Panc1 (cell line): ENCODE data around the gene FBXO30. TPM values are rescaled to one million over a fixed set of nuclear protein-coding genes. Genes with fewer than 3 reads are reported as not detected.

Source experiments
- ATAC-seq: fragments of 200-7000 bp; cut with Tn5 transposase; 2 replicates; pipeline ENCODE4 v1.9.1; 2020; ENCODE audit warnings: mild to moderate bottlenecking, moderate library complexity
- BruUV-seq: library from RNA; stranded (reverse); fragments of 400-500 nt; replicated peaks from 2 replicates; lab custom pipeline; 2021; lab: Mats Ljungman, UMichigan
- CTCF ChIA-PET: fragments of 300-600 bp; sonication (Branson Sonifier 250); formaldehyde crosslinking; loops from one replicate; lab custom pipeline; 2022; ENCODE audit warnings: antibody characterized with exemption; lab: Charles Lee
- POLR2A ChIA-PET: fragments of 300-600 bp; sonication (Branson Sonifier 250); formaldehyde crosslinking; loops from one replicate; lab custom pipeline; 2022; ENCODE audit warnings: antibody characterized with exemption; lab: Charles Lee
- DNase-seq: peaks from one replicate; pipeline ENCODE4 v3.0.0-alpha.2; 2010; ENCODE audit warnings: low read depth, low spot score
- H3K27ac ChIP-seq: 2 replicates; pipeline ENCODE4 v1.5.1; 2011; ENCODE audit warnings: mild to moderate bottlenecking, low read length, inconsistent platforms
- H3K27me3 ChIP-seq: fragments of 200-500 bp; sonication (Bioruptor generic); 2 replicates; pipeline ENCODE4 v1.6.0; 2014; ENCODE audit warnings: low read length, inconsistent platforms; ENCODE audit not compliant: control insufficient read depth, insufficient read depth
- H3K36me3 ChIP-seq: fragments of 200-500 bp; sonication (Bioruptor generic); 2 replicates; pipeline ENCODE4 v1.5.1; 2014; ENCODE audit warnings: inconsistent platforms, mild to moderate bottlenecking, low read length, moderate library complexity; ENCODE audit not compliant: control insufficient read depth, insufficient read depth
- H3K4me1 ChIP-seq: 2 replicates; pipeline ENCODE4 v1.5.1; 2011; ENCODE audit warnings: inconsistent platforms, mild to moderate bottlenecking, low read length, moderate library complexity; ENCODE audit not compliant: control insufficient read depth, insufficient read depth
- H3K4me3 ChIP-seq, 2 experiments: 2 replicates each; pipeline ENCODE4 v1.5.1; 2011 to 2012; ENCODE audit warnings: low read depth in 2 of 2, low read length in 2 of 2, mild to moderate bottlenecking in 2 of 2, inconsistent platforms in 1 of 2, moderate library complexity in 1 of 2
- H3K9me3 ChIP-seq: fragments of 200-500 bp; sonication (Bioruptor generic); 2 replicates; pipeline ENCODE4 v1.5.1; 2014; ENCODE audit warnings: low read depth, mild to moderate bottlenecking, inconsistent platforms, low read length, moderate library complexity; ENCODE audit not compliant: control insufficient read depth, insufficient read depth
- POLR2AphosphoS5 ChIP-seq: IDR thresholded peaks from 2 replicates; pipeline ENCODE4 v1.6.1; 2012; ENCODE audit warnings: mild to moderate bottlenecking, low read depth, low read length, moderate library complexity
- SIN3A ChIP-seq: IDR thresholded peaks from 2 replicates; pipeline ENCODE4 v1.6.1; 2012; ENCODE audit warnings: low read depth, mild to moderate bottlenecking, low read length, moderate library complexity, borderline replicate concordance; ENCODE audit not compliant: insufficient read depth
- TCF7L2 ChIP-seq: IDR thresholded peaks from 2 replicates; pipeline ENCODE4 v1.6.1; 2011; ENCODE audit warnings: mild to moderate bottlenecking, low read depth, low read length, inconsistent platforms
- in situ Hi-C: cut with HindIII; loops from 2 replicates; pipeline ENCODE4 v1.10.0; 2016; ENCODE audit warnings: low sequenced_read_pairs, low pct_unique_long_range_greater_than_20kb
- intact Hi-C: fragments of 100-400 bp; cut with micrococcal nuclease; formaldehyde crosslinking; loops from one replicate; pipeline ENCODE4 v1.10.0; 2022; ENCODE audit not compliant: unreplicated experiment
- total RNA-seq: library from RNA; stranded (reverse); gene quantifications from one replicate; pipeline ENCODE4 v1.2.1, GENCODE V29; 2021; ENCODE audit not compliant: unreplicated experiment
- TF ChIP-seq, protein P1 (sequence below), 2 experiments: IDR thresholded peaks; 2 replicates each; pipeline ENCODE4 v1.6.1; 2011 to 2012; ENCODE audit warnings: low read depth in 2 of 2, control low read depth in 1 of 2, low read length in 1 of 2, mild to moderate bottlenecking in 1 of 2, moderate library complexity in 1 of 2; ENCODE audit not compliant: insufficient read depth in 1 of 2
- TF ChIP-seq, protein P2 (sequence below): fragments of 450-650 bp; IDR thresholded peaks from 2 replicates; pipeline ENCODE4 v1.5.1; 2017; ENCODE audit warnings: mild to moderate bottlenecking

The FBXO30 gene
- total RNA-seq, 1 experiment from 2014 or later = 9.5 TPM

GRCh38 chr6:145802141-145802540 lies 12.5 kb downstream of the FBXO30 start:
- ATAC-seq (no peak), DNase-seq (no peak)
- H3K27ac ChIP-seq = no peak overlapping the region
- H3K4me3 ChIP-seq = no peak overlapping the region
- intact Hi-C loops = no loop called here
- H3K4me1 ChIP-seq = no peaks in the 10 kb centered on the region
- POLR2A ChIA-PET = no interaction called here
- no TSS peak for BruUV-seq
- no peak for TF ChIP-seq TCF7L2
- TF ChIP-seq, protein P1, sequence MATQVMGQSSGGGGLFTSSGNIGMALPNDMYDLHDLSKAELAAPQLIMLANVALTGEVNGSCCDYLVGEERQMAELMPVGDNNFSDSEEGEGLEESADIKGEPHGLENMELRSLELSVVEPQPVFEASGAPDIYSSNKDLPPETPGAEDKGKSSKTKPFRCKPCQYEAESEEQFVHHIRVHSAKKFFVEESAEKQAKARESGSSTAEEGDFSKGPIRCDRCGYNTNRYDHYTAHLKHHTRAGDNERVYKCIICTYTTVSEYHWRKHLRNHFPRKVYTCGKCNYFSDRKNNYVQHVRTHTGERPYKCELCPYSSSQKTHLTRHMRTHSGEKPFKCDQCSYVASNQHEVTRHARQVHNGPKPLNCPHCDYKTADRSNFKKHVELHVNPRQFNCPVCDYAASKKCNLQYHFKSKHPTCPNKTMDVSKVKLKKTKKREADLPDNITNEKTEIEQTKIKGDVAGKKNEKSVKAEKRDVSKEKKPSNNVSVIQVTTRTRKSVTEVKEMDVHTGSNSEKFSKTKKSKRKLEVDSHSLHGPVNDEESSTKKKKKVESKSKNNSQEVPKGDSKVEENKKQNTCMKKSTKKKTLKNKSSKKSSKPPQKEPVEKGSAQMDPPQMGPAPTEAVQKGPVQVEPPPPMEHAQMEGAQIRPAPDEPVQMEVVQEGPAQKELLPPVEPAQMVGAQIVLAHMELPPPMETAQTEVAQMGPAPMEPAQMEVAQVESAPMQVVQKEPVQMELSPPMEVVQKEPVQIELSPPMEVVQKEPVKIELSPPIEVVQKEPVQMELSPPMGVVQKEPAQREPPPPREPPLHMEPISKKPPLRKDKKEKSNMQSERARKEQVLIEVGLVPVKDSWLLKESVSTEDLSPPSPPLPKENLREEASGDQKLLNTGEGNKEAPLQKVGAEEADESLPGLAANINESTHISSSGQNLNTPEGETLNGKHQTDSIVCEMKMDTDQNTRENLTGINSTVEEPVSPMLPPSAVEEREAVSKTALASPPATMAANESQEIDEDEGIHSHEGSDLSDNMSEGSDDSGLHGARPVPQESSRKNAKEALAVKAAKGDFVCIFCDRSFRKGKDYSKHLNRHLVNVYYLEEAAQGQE (IDR thresholded peaks at IDR 0.05; ENCODE audit: insufficient read depth in 1 of 2, low read depth in 2 of 2, low read length in 1 of 2) = no peak
- TF ChIP-seq POLR2AphosphoS5 = no peak
- TF ChIP-seq, protein P2, sequence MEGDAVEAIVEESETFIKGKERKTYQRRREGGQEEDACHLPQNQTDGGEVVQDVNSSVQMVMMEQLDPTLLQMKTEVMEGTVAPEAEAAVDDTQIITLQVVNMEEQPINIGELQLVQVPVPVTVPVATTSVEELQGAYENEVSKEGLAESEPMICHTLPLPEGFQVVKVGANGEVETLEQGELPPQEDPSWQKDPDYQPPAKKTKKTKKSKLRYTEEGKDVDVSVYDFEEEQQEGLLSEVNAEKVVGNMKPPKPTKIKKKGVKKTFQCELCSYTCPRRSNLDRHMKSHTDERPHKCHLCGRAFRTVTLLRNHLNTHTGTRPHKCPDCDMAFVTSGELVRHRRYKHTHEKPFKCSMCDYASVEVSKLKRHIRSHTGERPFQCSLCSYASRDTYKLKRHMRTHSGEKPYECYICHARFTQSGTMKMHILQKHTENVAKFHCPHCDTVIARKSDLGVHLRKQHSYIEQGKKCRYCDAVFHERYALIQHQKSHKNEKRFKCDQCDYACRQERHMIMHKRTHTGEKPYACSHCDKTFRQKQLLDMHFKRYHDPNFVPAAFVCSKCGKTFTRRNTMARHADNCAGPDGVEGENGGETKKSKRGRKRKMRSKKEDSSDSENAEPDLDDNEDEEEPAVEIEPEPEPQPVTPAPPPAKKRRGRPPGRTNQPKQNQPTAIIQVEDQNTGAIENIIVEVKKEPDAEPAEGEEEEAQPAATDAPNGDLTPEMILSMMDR = no peak
- no peak for TF ChIP-seq SIN3A
- no peaks in the 10 kb centered on the region for H3K9me3 ChIP-seq
- CTCF ChIA-PET = no interaction called here
- in situ Hi-C loops = no loop called here
- peaks cover 14% of the 10 kb centered on the region for H3K36me3 ChIP-seq
- H3K27me3 ChIP-seq = no peaks in the 10 kb centered on the region

DNA sequence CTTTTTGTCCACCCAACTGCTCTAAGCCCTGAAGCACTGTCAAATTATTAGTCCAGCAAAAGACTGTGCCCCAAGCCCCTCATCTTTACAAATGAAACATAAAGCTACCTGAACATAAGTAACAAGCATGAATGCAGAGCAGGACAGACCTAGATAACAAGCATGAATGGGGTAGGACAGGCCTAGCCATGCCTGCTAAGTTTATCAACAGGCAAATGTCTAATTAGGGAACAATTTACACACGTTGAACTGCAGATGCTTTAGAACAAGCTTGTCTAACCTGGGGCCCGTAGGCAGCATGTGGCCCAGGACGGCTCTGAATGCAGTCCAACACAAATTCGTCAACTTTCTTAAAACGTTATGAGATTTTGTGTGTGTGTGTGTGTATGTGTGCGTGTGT lies 13.6 kb downstream of the FBXO30 start:
- Histone ChIP-seq H3K36me3 (peaks cover 14% of the 10 kb centered on the region), H3K27ac (no peak overlapping the region), H3K27me3 (no peaks in the 10 kb centered on the region), H3K4me3 (no peak overlapping the region), H3K9me3 (no peaks in the 10 kb centered on the region), H3K4me1 (no peaks in the 10 kb centered on the region)
- in situ Hi-C loops (no loop called here), intact Hi-C loops (no loop called here)
- ATAC-seq (no peak), DNase-seq (no peak)
- TF ChIP-seq, protein P2 = no peak
- TF ChIP-seq TCF7L2 = no peak
- TF ChIP-seq, protein P1 (IDR thresholded peaks at IDR 0.05; ENCODE audit: insufficient read depth in 1 of 2, low read depth in 2 of 2, low read length in 1 of 2) = no peak
- no peak for TF ChIP-seq SIN3A
- TF ChIP-seq POLR2AphosphoS5 = no peak
- no TSS peak for BruUV-seq
- ChIA-PET POLR2A (no interaction called here), CTCF (no interaction called here)
